ENCODE measurements around the gene MEX3A.
"Not testable (repeated sequence)": the region's sequence is repeated elsewhere in the genome, so short reads cannot be mapped to it uniquely, and the experiment has no call there.

Gene MEX3A

GRCh38 chr1:156079762-156080161, 2.5 kb downstream of the MEX3A start:
- no peak for DNase-seq (ENCODE audit: low read depth, low spot score)

- no peak for DNase-seq (ENCODE audit: low read depth, low spot score)
These were observed 3.5 kb downstream of the MEX3A start for GRCh38 chr1:156078728-156079127.

GRCh38 chr1:156077430-156077760, 4.9 kb downstream of the MEX3A start:
- DNase-seq (ENCODE audit: low read depth, low spot score): no peak

- no peak for DNase-seq (ENCODE audit: low read depth, low spot score)
These were observed 5.4 kb downstream of the MEX3A start for GRCh38 chr1:156076609-156077429.

GRCh38 chr1:156075775-156076204, 6.5 kb downstream of the MEX3A start:
- DNase-seq (ENCODE audit: low read depth, low spot score): no peak

- no peak for DNase-seq (ENCODE audit: low read depth, low spot score)
These were observed 7.1 kb downstream of the MEX3A start for GRCh38 chr1:156075162-156075561.

GRCh38 chr1:156074661-156075060, 7.6 kb downstream of the MEX3A start:
- no peak for DNase-seq (ENCODE audit: low read depth, low spot score)

GRCh38 chr1:156073740-156074139, 8.5 kb downstream of the MEX3A start:
- no peak for DNase-seq (ENCODE audit: low read depth, low spot score)

GRCh38 chr1:156073110-156073687, 9.1 kb downstream of the MEX3A start:
- no peak for DNase-seq (ENCODE audit: low read depth, low spot score)

- DNase-seq (ENCODE audit: low read depth, low spot score): no peak
These were observed 10.0 kb downstream of the MEX3A start for GRCh38 chr1:156072251-156072650.

GRCh38 chr1:156071332-156071816, 10.9 kb downstream of the MEX3A start:
- not testable (repeated sequence) for DNase-seq (ENCODE audit: low read depth, low spot score)

GRCh38 chr1:156070548-156070947, 11.7 kb downstream of the MEX3A start:
- DNase-seq (ENCODE audit: low read depth, low spot score): no peak

- DNase-seq (ENCODE audit: low read depth, low spot score): no peak
These were observed 12.5 kb downstream of the MEX3A start for GRCh38 chr1:156069490-156070455.

GRCh38 chr1:156067262-156067661, 15.0 kb downstream of the MEX3A start:
- no peak for DNase-seq (ENCODE audit: low read depth, low spot score)

GRCh38 chr1:156065871-156066270, 16.4 kb downstream of the MEX3A start:
- DNase-seq (ENCODE audit: low read depth, low spot score): no peak

- DNase-seq (ENCODE audit: low read depth, low spot score): no peak
These were observed 17.1 kb downstream of the MEX3A start for GRCh38 chr1:156065212-156065611.

GRCh38 chr1:156064615-156065014, 17.6 kb downstream of the MEX3A start:
- DNase-seq (ENCODE audit: low read depth, low spot score): no peak

GRCh38 chr1:156063997-156064285, 18.3 kb downstream of the MEX3A start:
- no peak for DNase-seq (ENCODE audit: low read depth, low spot score)

GRCh38 chr1:156062189-156062588, 20.1 kb downstream of the MEX3A start:
- no peak for DNase-seq (ENCODE audit: low read depth, low spot score)

GRCh38 chr1:156060937-156061636, 21.2 kb downstream of the MEX3A start, which contains the start of gene RAB25:
RAB25 (plus strand) TSS chr1:156061160; CDS start chr1:156061401, 241 bp downstream.
- DNase-seq (ENCODE audit: low read depth, low spot score): no peak

GRCh38 chr1:156056326-156056849, 25.9 kb downstream of the MEX3A start:
- DNase-seq (ENCODE audit: low read depth, low spot score): no peak
